Measurements from ENCODE around the gene ARHGAP33.
"Not testable (repeated sequence)": the region's sequence is repeated elsewhere in the genome, so short reads cannot be mapped to it uniquely, and the experiment has no call there.

Gene ARHGAP33

GRCh38 chr19:35832054-35832453, 56.7 kb downstream of the ARHGAP33 start:
- DNase-seq (ENCODE audit: low spot score in 2 of 2), result no peak
- no peaks in the 10 kb centered on the region for H3K9me3 Mint-ChIP-seq
- ATAC-seq (replicated peaks; ENCODE audit: extremely low read depth, poor library complexity, severe bottlenecking), result no peak
- H3K4me3 Mint-ChIP-seq, result no peak overlapping the region
- H3K27me3 Mint-ChIP-seq, result peaks cover 65% of the 10 kb centered on the region
- H3K36me3 Mint-ChIP-seq (ENCODE audit: insufficient read depth), result peaks cover 5% of the 10 kb centered on the region
- H3K27ac Mint-ChIP-seq (ENCODE audit: low read depth), result no peak overlapping the region
- no peaks in the 10 kb centered on the region for H3K4me1 Mint-ChIP-seq

- Mint-ChIP-seq H3K27me3 (peaks cover 73% of the 10 kb centered on the region), H3K36me3 (ENCODE audit: insufficient read depth) (peaks cover 3% of the 10 kb centered on the region), H3K4me1 (no peaks in the 10 kb centered on the region), H3K27ac (ENCODE audit: low read depth) (no peak overlapping the region), H3K9me3 (no peaks in the 10 kb centered on the region), H3K4me3 (no peak overlapping the region)
- DNase-seq (ENCODE audit: low spot score in 2 of 2) (no peak), ATAC-seq (replicated peaks; ENCODE audit: extremely low read depth, poor library complexity, severe bottlenecking) (no peak)
These were observed 58.6 kb downstream of the ARHGAP33 start for GRCh38 chr19:35833972-35834371.

GRCh38 chr19:35836096-35836495, 60.7 kb downstream of the ARHGAP33 start:
- H3K36me3 Mint-ChIP-seq (ENCODE audit: insufficient read depth); H3K27ac Mint-ChIP-seq (ENCODE audit: low read depth); H3K4me1 Mint-ChIP-seq; H3K4me3 Mint-ChIP-seq; H3K9me3 Mint-ChIP-seq; DNase-seq (ENCODE audit: low spot score in 2 of 2); ATAC-seq (replicated peaks; ENCODE audit: extremely low read depth, poor library complexity, severe bottlenecking): not testable (repeated sequence)
- H3K27me3 Mint-ChIP-seq, result peaks cover 61% of the 10 kb centered on the region

All from central memory CD8-positive, alpha-beta T cell (primary cell).